ENCODE results near the gene UBAC1. TPM values are rescaled to one million over a fixed set of nuclear protein-coding genes. Genes with fewer than 3 reads are reported as not detected.

UBAC1 gene
- total RNA-seq, 1 donor from 2014 or later = 25.5 TPM

- Mint-ChIP-seq H3K4me1 (peaks cover 48% of the 10 kb centered on the region), H3K27ac (no peak overlapping the region), H3K9me3 (no peaks in the 10 kb centered on the region), H3K36me3 (ENCODE audit: low read depth) (peaks cover 14% of the 10 kb centered on the region), H3K4me3 (no peak overlapping the region), H3K27me3 (no peaks in the 10 kb centered on the region)
- ATAC-seq (ENCODE audit: low read depth) (no peak), DNase-seq (no peak)
- intact Hi-C loops (cut with micrococcal nuclease) = no loop called here
- ChIA-PET CTCF (no interaction called here), POLR2A (no interaction called here)
- no peak for TF ChIP-seq CTCF (IDR thresholded peaks at IDR 0.05)
Observed at GRCh38 chr9:135886147-135886981, 74.8 kb downstream of the UBAC1 start.

GRCh38 chr9:135885100-135885853 is 75.9 kb downstream of the UBAC1 start:
- no peak for TF ChIP-seq CTCF (IDR thresholded peaks at IDR 0.05)
- intact Hi-C loops (cut with micrococcal nuclease) = no loop called here
- H3K36me3 Mint-ChIP-seq (ENCODE audit: low read depth) = peaks cover 15% of the 10 kb centered on the region
- H3K27me3 Mint-ChIP-seq = no peaks in the 10 kb centered on the region
- CTCF ChIA-PET = no interaction called here
- ATAC-seq (ENCODE audit: low read depth) (no peak), DNase-seq (no peak)
- H3K4me1 Mint-ChIP-seq = peaks cover 43% of the 10 kb centered on the region
- POLR2A ChIA-PET = no interaction called here
- H3K9me3 Mint-ChIP-seq = no peaks in the 10 kb centered on the region
- H3K4me3 Mint-ChIP-seq = no peak overlapping the region
- no peak overlapping the region for H3K27ac Mint-ChIP-seq

GRCh38 chr9:135884328-135885035 is 76.7 kb downstream of the UBAC1 start:
- H3K36me3 Mint-ChIP-seq (ENCODE audit: low read depth) = peaks cover 15% of the 10 kb centered on the region
- DNase-seq (no peak), ATAC-seq (ENCODE audit: low read depth) (no peak)
- H3K9me3 Mint-ChIP-seq = no peaks in the 10 kb centered on the region
- CTCF ChIA-PET = no interaction called here
- no peak for TF ChIP-seq CTCF (IDR thresholded peaks at IDR 0.05)
- H3K4me3 Mint-ChIP-seq = no peak overlapping the region
- no peak overlapping the region for H3K27ac Mint-ChIP-seq
- H3K27me3 Mint-ChIP-seq = no peaks in the 10 kb centered on the region
- POLR2A ChIA-PET = no interaction called here
- peaks cover 43% of the 10 kb centered on the region for H3K4me1 Mint-ChIP-seq
- intact Hi-C loops (cut with micrococcal nuclease) = no loop called here

GRCh38 chr9:135883410-135884089 is 77.6 kb downstream of the UBAC1 start:
- DNase-seq (no peak), ATAC-seq (ENCODE audit: low read depth) (no peak)
- ChIA-PET CTCF (no interaction called here), POLR2A (no interaction called here)
- H3K9me3 Mint-ChIP-seq = no peaks in the 10 kb centered on the region
- no peak overlapping the region for H3K4me3 Mint-ChIP-seq
- TF ChIP-seq CTCF (IDR thresholded peaks at IDR 0.05) = no peak
- intact Hi-C loops (cut with micrococcal nuclease) = no loop called here
- peaks cover 36% of the 10 kb centered on the region for H3K4me1 Mint-ChIP-seq
- peaks cover 19% of the 10 kb centered on the region for H3K36me3 Mint-ChIP-seq (ENCODE audit: low read depth)
- no peak overlapping the region for H3K27ac Mint-ChIP-seq
- H3K27me3 Mint-ChIP-seq = no peaks in the 10 kb centered on the region

Other genes starting within 250 kb of the UBAC1 start
- 16.9 and 23.7 TPM in 2 replicates for gene CAMSAP1, start 53.8 kb downstream of the UBAC1 start, total RNA-seq
- 1.5 and 1.6 TPM in 2 replicates for gene NACC2, start 133.9 kb upstream of the UBAC1 start, total RNA-seq
- gene TMEM250, start 157.5 kb upstream of the UBAC1 start, total RNA-seq = 23.3 and 23.4 TPM in 2 replicates
- gene LHX3, start 243.8 kb upstream of the UBAC1 start, total RNA-seq = 0.17 TPM in 1 of 2 replicates, not detected in the other